Mesothelial cell of epicardium (in vitro differentiated cells): ENCODE results near the gene SKAP1. TPM values are rescaled to one million over a fixed set of nuclear protein-coding genes. Genes with fewer than 3 reads are reported as not detected.
A peak's percentile ranks its signal among the peaks of the same experiment; 100 is the strongest.

ENCODE experiments used
- DNase-seq, 2 experiments: peaks; one replicate each; pipeline ENCODE4 v3.0.0; 2021; ENCODE audit warnings: low spot score in 2 of 2; ENCODE audit not compliant: unreplicated experiment in 2 of 2
- H3K27ac Mint-ChIP-seq: 2 replicates; pipeline ENCODE4 v1.8.0; 2021; ENCODE audit warnings: mixed read lengths
- H3K27me3 Mint-ChIP-seq: 2 replicates; pipeline ENCODE4 v1.8.0; 2021; ENCODE audit warnings: low read depth, mixed read lengths
- H3K36me3 Mint-ChIP-seq: 2 replicates; pipeline ENCODE4 v1.8.0; 2021; ENCODE audit warnings: mixed read lengths
- H3K4me1 Mint-ChIP-seq: 2 replicates; pipeline ENCODE4 v1.8.0; 2021; ENCODE audit warnings: mixed read lengths
- H3K4me3 Mint-ChIP-seq: 2 replicates; pipeline ENCODE4 v1.8.0; 2021; ENCODE audit warnings: mild to moderate bottlenecking, moderate library complexity, mixed read lengths
- H3K9me3 Mint-ChIP-seq: 2 replicates; pipeline ENCODE4 v1.8.0; 2021; ENCODE audit warnings: mixed read lengths
- CTCF ChIP-seq: fragments of 200-600 bp; sonication (generic); IDR thresholded peaks from one replicate; pipeline ENCODE4 v1.5.0; 2021; ENCODE audit warnings: antibody characterized with exemption; ENCODE audit not compliant: unreplicated experiment
- total RNA-seq: library from RNA; stranded (reverse); gene quantifications from 3 replicates; pipeline ENCODE4 v1.2.1, GENCODE V29; 2021

SKAP1 gene
- total RNA-seq, 1 donor from 2014 or later, result 3.4 TPM

- TF ChIP-seq CTCF, result no peak
- Mint-ChIP-seq H3K9me3 (no peaks in the 10 kb centered on the region), H3K27ac (peak overlapping the region; percentile 50), H3K27me3 (peaks cover 2% of the 10 kb centered on the region), H3K36me3 (no peaks in the 10 kb centered on the region), H3K4me1 (peaks cover 23% of the 10 kb centered on the region), H3K4me3 (no peak overlapping the region)
- DNase-seq, result no peak
Observed at GRCh38 chr17:48357779-48358602, 72.0 kb downstream of the SKAP1 start.

GRCh38 chr17:48356866-48357265, 73.1 kb downstream of the SKAP1 start:
- TF ChIP-seq CTCF, result no peak
- no peaks in the 10 kb centered on the region for H3K36me3 Mint-ChIP-seq
- H3K27ac Mint-ChIP-seq, result no peak overlapping the region
- H3K9me3 Mint-ChIP-seq, result no peaks in the 10 kb centered on the region
- no peak overlapping the region for H3K4me3 Mint-ChIP-seq
- peaks cover 21% of the 10 kb centered on the region for H3K4me1 Mint-ChIP-seq
- no peak for DNase-seq
- H3K27me3 Mint-ChIP-seq, result peaks cover 2% of the 10 kb centered on the region

GRCh38 chr17:48352630-48353029, 77.4 kb downstream of the SKAP1 start:
- Mint-ChIP-seq H3K4me1 (peaks cover 9% of the 10 kb centered on the region), H3K27ac (no peak overlapping the region), H3K4me3 (no peak overlapping the region), H3K9me3 (no peaks in the 10 kb centered on the region), H3K27me3 (peaks cover 3% of the 10 kb centered on the region), H3K36me3 (peaks cover 1% of the 10 kb centered on the region)
- TF ChIP-seq CTCF, result no peak
- no peak for DNase-seq

GRCh38 chr17:48351911-48352332, 78.1 kb downstream of the SKAP1 start:
- peaks cover 7% of the 10 kb centered on the region for H3K4me1 Mint-ChIP-seq
- no peak for DNase-seq
- no peak overlapping the region for H3K4me3 Mint-ChIP-seq
- peaks cover 1% of the 10 kb centered on the region for H3K36me3 Mint-ChIP-seq
- H3K27ac Mint-ChIP-seq, result no peak overlapping the region
- peak; percentile 64 for TF ChIP-seq CTCF
- peaks cover 3% of the 10 kb centered on the region for H3K27me3 Mint-ChIP-seq
- H3K9me3 Mint-ChIP-seq, result no peaks in the 10 kb centered on the region

- peaks cover 8% of the 10 kb centered on the region for H3K4me1 Mint-ChIP-seq
- H3K9me3 Mint-ChIP-seq, result no peaks in the 10 kb centered on the region
- no peak overlapping the region for H3K27ac Mint-ChIP-seq
- H3K27me3 Mint-ChIP-seq, result peaks cover 3% of the 10 kb centered on the region
- H3K4me3 Mint-ChIP-seq, result no peak overlapping the region
- no peak for TF ChIP-seq CTCF
- no peak for DNase-seq
- H3K36me3 Mint-ChIP-seq, result peaks cover 1% of the 10 kb centered on the region
Observed at GRCh38 chr17:48348352-48348751, 81.7 kb downstream of the SKAP1 start.
